SK-N-SH (cell line): ENCODE data around the gene GLRX5. TPM values are rescaled to one million over a fixed set of nuclear protein-coding genes. Genes with fewer than 3 reads are reported as not detected.

Experiments
- CTCF ChIA-PET: fragments of 300-600, 350-600 bp; formaldehyde crosslinking; extraction: SDS; loops from one replicate; lab custom pipeline; 2021; lab: Yijun Ruan, JAX
- POLR2A ChIA-PET: fragments of 350-600 bp; sonication (Branson Sonifier 250); formaldehyde crosslinking; extraction: SDS; loops from one replicate; lab custom pipeline; 2020; ENCODE audit warnings: antibody characterized with exemption, inconsistent platforms; lab: Yijun Ruan, JAX
- DNase-seq: peaks from one replicate; pipeline ENCODE4 v3.0.0; 2012
- H2AFZ ChIP-seq: fragments of 200-600 bp; sonication (generic); 2 replicates; pipeline ENCODE4 v1.8.1; 2016; ENCODE audit warnings: antibody characterized with exemption, mild to moderate bottlenecking, low read depth
- H3F3A ChIP-seq: fragments of 200-600 bp; sonication (generic); replicated peaks from 2 replicates; pipeline ENCODE3; 2016; ENCODE audit warnings: antibody characterized with exemption, mild to moderate bottlenecking; ENCODE audit not compliant: insufficient read depth
- H3K27ac ChIP-seq, 2 experiments: fragments of 200-500 bp in 1 of 2; fragments of 200-600 bp in 1 of 2; sonication (Bioruptor generic) in 1 of 2; sonication (generic), shearing (Covaris generic) in 1 of 2; 2 replicates each; pipeline versions ENCODE4 v1.5.1 to v1.6.1; 2014 to 2016; ENCODE audit warnings: low read depth in 2 of 2, inconsistent platforms in 1 of 2, low read length in 1 of 2, mild to moderate bottlenecking in 1 of 2, mixed read lengths in 1 of 2
- H3K27me3 ChIP-seq: fragments of 200-600 bp; sonication (generic), shearing (Covaris generic); 2 replicates; pipeline ENCODE4 v1.6.1; 2016; ENCODE audit warnings: mixed run types; ENCODE audit not compliant: insufficient read depth
- H3K36me3 ChIP-seq, 2 experiments: fragments of 200-500 bp in 1 of 2; fragments of 200-600 bp in 1 of 2; sonication (Bioruptor generic) in 1 of 2; sonication (generic) in 1 of 2; replicated peaks in 1 of 2; 2 replicates each; pipeline versions ENCODE3 to v1.5.1; 2014 to 2016; ENCODE audit warnings: low read length in 1 of 2, mild to moderate bottlenecking in 1 of 2; ENCODE audit not compliant: insufficient read depth in 2 of 2, control insufficient read depth in 1 of 2
- H3K4me1 ChIP-seq, 2 experiments: fragments of 200-500 bp in 1 of 2; fragments of 200-600 bp in 1 of 2; sonication (Bioruptor generic) in 1 of 2; sonication (generic), shearing (Covaris generic) in 1 of 2; 2 replicates each; pipeline versions ENCODE4 v1.5.1 to v1.6.1; 2014 to 2016; ENCODE audit warnings: low read depth in 1 of 2, low read length in 1 of 2, mixed run types in 1 of 2; ENCODE audit not compliant: insufficient read depth in 2 of 2, control insufficient read depth in 1 of 2
- H3K4me2 ChIP-seq: fragments of 200-600 bp; sonication (generic), shearing (Covaris generic); 2 replicates; pipeline ENCODE4 v1.6.1; 2017; ENCODE audit warnings: mixed run types
- H3K4me3 ChIP-seq, 2 experiments: fragments of 200-500 bp in 1 of 2; fragments of 200-600 bp in 1 of 2; sonication (Bioruptor generic) in 1 of 2; sonication (generic), shearing (Covaris generic) in 1 of 2; 2 replicates each; pipeline versions ENCODE4 v1.5.1 to v1.8.1; 2014 to 2016; ENCODE audit warnings: low read depth in 2 of 2, inconsistent platforms in 1 of 2, low read length in 1 of 2, mild to moderate bottlenecking in 1 of 2, mixed read lengths in 1 of 2, moderate library complexity in 1 of 2
- H3K79me2 ChIP-seq: fragments of 200-600 bp; sonication (generic); 2 replicates; pipeline ENCODE4 v1.8.1; 2017; ENCODE audit warnings: mild to moderate bottlenecking; ENCODE audit not compliant: insufficient read depth
- H3K9ac ChIP-seq: fragments of 200-600 bp; sonication (generic); 2 replicates; pipeline ENCODE4 v1.6.1; 2017; ENCODE audit warnings: mixed run types
- H3K9me2 ChIP-seq: fragments of 200-600 bp; sonication (generic); 2 replicates; pipeline ENCODE4 v1.6.1; 2017; ENCODE audit warnings: mixed run types
- H3K9me3 ChIP-seq: fragments of 200-600 bp; sonication (generic); 2 replicates; pipeline ENCODE4 v1.6.1; 2017; ENCODE audit warnings: mixed run types, mild to moderate bottlenecking, moderate library complexity
- H4K20me1 ChIP-seq: fragments of 200-600 bp; sonication (generic); 2 replicates; pipeline ENCODE4 v1.6.1; 2017; ENCODE audit warnings: mild to moderate bottlenecking, mixed run types; ENCODE audit not compliant: insufficient read depth
- ELF1 ChIP-seq: IDR thresholded peaks from 2 replicates; pipeline ENCODE4 v1.4.0; 2012
- EP300 ChIP-seq, 2 experiments: IDR thresholded peaks; 2 replicates each; pipeline versions ENCODE4 v1.4.0 to v1.6.1; 2012; ENCODE audit warnings: borderline replicate concordance in 1 of 2, low read depth in 1 of 2, low read length in 1 of 2
- EZH2phosphoT487 ChIP-seq: fragments of 200-600 bp; sonication (generic); IDR thresholded peaks from 2 replicates; pipeline ENCODE4 v1.6.1; 2017; ENCODE audit warnings: low read depth, mixed run types, mild to moderate bottlenecking, antibody characterized with exemption, moderate library complexity, borderline replicate concordance
- FOXJ3 ChIP-seq: sonication (generic); formaldehyde crosslinking; IDR thresholded peaks from 2 replicates; pipeline ENCODE4 v1.5.1; 2020; ENCODE audit warnings: mild to moderate bottlenecking, missing genetic modification reagents
- GABPA ChIP-seq: IDR thresholded peaks from 2 replicates; pipeline ENCODE4 v1.4.0; 2012; ENCODE audit warnings: low read depth, mild to moderate bottlenecking
- IRF3 ChIP-seq: fragments of 150-350 bp; IDR thresholded peaks from 2 replicates; pipeline ENCODE4 v1.6.1; 2016; ENCODE audit warnings: mild to moderate bottlenecking, low read depth, low read length
- JUND ChIP-seq: IDR thresholded peaks from 2 replicates; pipeline ENCODE4 v1.4.0; 2012
- MXI1 ChIP-seq: IDR thresholded peaks from 2 replicates; pipeline ENCODE4 v1.6.1; 2012; ENCODE audit warnings: mild to moderate bottlenecking, low read depth, low read length, improper control_type of control experiment
- POLR2AphosphoS5 ChIP-seq: IDR thresholded peaks from 2 replicates; pipeline ENCODE4 v1.6.1; 2012; ENCODE audit warnings: low read depth, low read length
- RFX5 ChIP-seq: IDR thresholded peaks from 2 replicates; pipeline ENCODE4 v1.6.1; 2012; ENCODE audit warnings: mild to moderate bottlenecking, improper control_type of control experiment, low read length
- SIN3A ChIP-seq: IDR thresholded peaks from 2 replicates; pipeline ENCODE4 v1.6.1; 2012; ENCODE audit warnings: low read depth, mild to moderate bottlenecking, low read length, moderate library complexity, borderline replicate concordance
- SMC3 ChIP-seq: IDR thresholded peaks from 2 replicates; pipeline ENCODE4 v1.6.1; 2012; ENCODE audit warnings: low read depth, low read length, improper control_type of control experiment
- TCF12 ChIP-seq: IDR thresholded peaks from 2 replicates; pipeline ENCODE4 v1.4.0; 2012
- USF2 ChIP-seq: fragments of 150-350 bp; IDR thresholded peaks from 2 replicates; pipeline ENCODE4 v1.6.1; 2017; ENCODE audit warnings: antibody characterized with exemption, low read length, low read depth, borderline replicate concordance
- YY1 ChIP-seq: IDR thresholded peaks from 2 replicates; pipeline ENCODE4 v1.4.0; 2012; ENCODE audit warnings: low read depth, mild to moderate bottlenecking
- WGBS: methylation state at CpG from one replicate; pipeline ENCODE4 v1.1.6; 2017; ENCODE audit warnings: low lambda C conversion rate; 5-methylcytosine and 5-hydroxymethylcytosine counted together
- polyA plus RNA-seq, 3 experiments: library from polyadenylated mRNA; depleted of rRNA; stranded (reverse); fragments of >200 nt; gene quantifications; 2 replicates each; pipeline ENCODE4 v1.2.3, GENCODE V29; 2012
- TF ChIP-seq, protein P1 (sequence below): fragments of 200-600 bp; sonication (generic); IDR thresholded peaks from 2 replicates; pipeline ENCODE4 v1.6.1; 2017; ENCODE audit warnings: antibody characterized with exemption, mild to moderate bottlenecking, moderate library complexity
- TF ChIP-seq, protein P2 (sequence below): IDR thresholded peaks from 2 replicates; pipeline ENCODE4 v1.4.0; 2012; ENCODE audit warnings: low read depth, borderline replicate concordance

GLRX5 gene
- polyA plus RNA-seq, 1 of the 3 experiments (the other 2 are of a cell fraction) = 29.1 TPM

GRCh38 chr14:95521001-95521400 is 13.8 kb upstream of the GLRX5 start (continued):
- TF ChIP-seq, protein P1, sequence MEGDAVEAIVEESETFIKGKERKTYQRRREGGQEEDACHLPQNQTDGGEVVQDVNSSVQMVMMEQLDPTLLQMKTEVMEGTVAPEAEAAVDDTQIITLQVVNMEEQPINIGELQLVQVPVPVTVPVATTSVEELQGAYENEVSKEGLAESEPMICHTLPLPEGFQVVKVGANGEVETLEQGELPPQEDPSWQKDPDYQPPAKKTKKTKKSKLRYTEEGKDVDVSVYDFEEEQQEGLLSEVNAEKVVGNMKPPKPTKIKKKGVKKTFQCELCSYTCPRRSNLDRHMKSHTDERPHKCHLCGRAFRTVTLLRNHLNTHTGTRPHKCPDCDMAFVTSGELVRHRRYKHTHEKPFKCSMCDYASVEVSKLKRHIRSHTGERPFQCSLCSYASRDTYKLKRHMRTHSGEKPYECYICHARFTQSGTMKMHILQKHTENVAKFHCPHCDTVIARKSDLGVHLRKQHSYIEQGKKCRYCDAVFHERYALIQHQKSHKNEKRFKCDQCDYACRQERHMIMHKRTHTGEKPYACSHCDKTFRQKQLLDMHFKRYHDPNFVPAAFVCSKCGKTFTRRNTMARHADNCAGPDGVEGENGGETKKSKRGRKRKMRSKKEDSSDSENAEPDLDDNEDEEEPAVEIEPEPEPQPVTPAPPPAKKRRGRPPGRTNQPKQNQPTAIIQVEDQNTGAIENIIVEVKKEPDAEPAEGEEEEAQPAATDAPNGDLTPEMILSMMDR = no peak

GRCh38 chr14:95522116-95522515 is 12.7 kb upstream of the GLRX5 start:
- Histone ChIP-seq H3K9ac (no peak overlapping the region), H3K4me3 (no peak overlapping the region), H3K27me3 (no peaks in the 10 kb centered on the region), H3K9me2 (no peaks in the 10 kb centered on the region), H3K4me1 (peaks cover 31 to 56% of the 10 kb centered on the region in 2 experiments), H3F3A (peaks cover 32% of the 10 kb centered on the region), H3K27ac (no peak overlapping the region), H3K36me3 (no peaks in the 10 kb centered on the region), H4K20me1 (no peaks in the 10 kb centered on the region), H3K9me3 (no peaks in the 10 kb centered on the region), H2AFZ (no peak overlapping the region), H3K4me2 (no peak overlapping the region), H3K79me2 (no peaks in the 10 kb centered on the region; the same call in 1 of the 2 replicates)
- CTCF ChIA-PET = interaction anchor here (1.1 kb wide), 1 partner anchor 578 kb away, joined by 5 read pairs; no protein-coding TSS in a partner anchor
- no peak for DNase-seq
- POLR2A ChIA-PET = interaction anchor here (1.2 kb wide), 1 partner anchor 11 kb away, joined by 5 read pairs; no protein-coding TSS in a partner anchor
- no peak for TF ChIP-seq GABPA
- no peak for TF ChIP-seq POLR2AphosphoS5
- no peak for TF ChIP-seq MXI1
- no peak for TF ChIP-seq YY1
- no peak for TF ChIP-seq IRF3
- TF ChIP-seq TCF12 = no peak
- TF ChIP-seq USF2 = no peak
- TF ChIP-seq EZH2phosphoT487 = no peak
- no peak for TF ChIP-seq SIN3A
- no peak for TF ChIP-seq RFX5
- TF ChIP-seq ELF1 = no peak
- TF ChIP-seq, protein P2, sequence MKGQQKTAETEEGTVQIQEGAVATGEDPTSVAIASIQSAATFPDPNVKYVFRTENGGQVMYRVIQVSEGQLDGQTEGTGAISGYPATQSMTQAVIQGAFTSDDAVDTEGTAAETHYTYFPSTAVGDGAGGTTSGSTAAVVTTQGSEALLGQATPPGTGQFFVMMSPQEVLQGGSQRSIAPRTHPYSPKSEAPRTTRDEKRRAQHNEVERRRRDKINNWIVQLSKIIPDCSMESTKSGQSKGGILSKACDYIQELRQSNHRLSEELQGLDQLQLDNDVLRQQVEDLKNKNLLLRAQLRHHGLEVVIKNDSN = no peak
- TF ChIP-seq FOXJ3 = no peak
- no peak for TF ChIP-seq SMC3
- no peak for TF ChIP-seq EP300 (IDR thresholded peaks at IDR 0.05; ENCODE audit: borderline replicate concordance in 1 of 2, low read depth in 1 of 2, low read length in 1 of 2)
- TF ChIP-seq JUND = no peak
- 96% methylated on average over 11 of the region's 11 CpGs for WGBS
